ENCODE results near the gene CAMK1.

Gene CAMK1

DNA sequence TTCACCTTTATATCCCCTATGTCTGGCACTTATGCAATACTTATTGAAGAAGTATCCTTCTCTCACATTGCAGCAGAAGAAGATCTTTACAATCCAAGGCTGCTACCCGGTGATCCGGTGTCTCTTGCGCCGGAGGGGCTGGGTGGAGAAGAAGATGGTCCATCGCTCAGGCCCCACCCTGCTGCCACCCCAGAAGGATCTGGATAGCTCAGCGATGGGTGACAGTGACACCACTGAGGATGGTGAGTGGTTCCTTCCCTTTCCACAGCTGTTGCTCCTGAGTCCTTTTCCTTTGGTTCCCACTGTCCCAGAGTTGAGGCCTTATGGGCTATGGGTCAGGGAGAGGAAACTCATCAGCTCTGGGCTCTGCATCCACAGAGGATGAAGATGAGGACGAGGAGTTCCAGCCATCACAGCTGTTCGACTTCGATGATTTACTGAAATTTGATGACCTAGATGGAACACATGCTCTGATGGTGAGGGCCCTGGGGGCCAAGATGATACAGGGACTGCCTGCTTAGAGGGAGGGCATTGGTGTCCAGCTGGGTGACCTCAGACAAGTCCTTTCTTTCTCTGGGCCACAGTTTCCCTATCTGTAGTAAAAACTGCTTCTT is 43.2 kb upstream of the CAMK1 start:
- no peak overlapping the region for H3K27ac ChIP-seq
- H3K79me2 ChIP-seq = no peaks in the 10 kb centered on the region
- no peaks in the 10 kb centered on the region for H3K27me3 ChIP-seq (ENCODE audit: control insufficient read depth, insufficient read depth, low read length)
- peaks cover 6% of the 10 kb centered on the region for H3K4me1 ChIP-seq
- TF ChIP-seq, protein P1, sequence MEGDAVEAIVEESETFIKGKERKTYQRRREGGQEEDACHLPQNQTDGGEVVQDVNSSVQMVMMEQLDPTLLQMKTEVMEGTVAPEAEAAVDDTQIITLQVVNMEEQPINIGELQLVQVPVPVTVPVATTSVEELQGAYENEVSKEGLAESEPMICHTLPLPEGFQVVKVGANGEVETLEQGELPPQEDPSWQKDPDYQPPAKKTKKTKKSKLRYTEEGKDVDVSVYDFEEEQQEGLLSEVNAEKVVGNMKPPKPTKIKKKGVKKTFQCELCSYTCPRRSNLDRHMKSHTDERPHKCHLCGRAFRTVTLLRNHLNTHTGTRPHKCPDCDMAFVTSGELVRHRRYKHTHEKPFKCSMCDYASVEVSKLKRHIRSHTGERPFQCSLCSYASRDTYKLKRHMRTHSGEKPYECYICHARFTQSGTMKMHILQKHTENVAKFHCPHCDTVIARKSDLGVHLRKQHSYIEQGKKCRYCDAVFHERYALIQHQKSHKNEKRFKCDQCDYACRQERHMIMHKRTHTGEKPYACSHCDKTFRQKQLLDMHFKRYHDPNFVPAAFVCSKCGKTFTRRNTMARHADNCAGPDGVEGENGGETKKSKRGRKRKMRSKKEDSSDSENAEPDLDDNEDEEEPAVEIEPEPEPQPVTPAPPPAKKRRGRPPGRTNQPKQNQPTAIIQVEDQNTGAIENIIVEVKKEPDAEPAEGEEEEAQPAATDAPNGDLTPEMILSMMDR (IDR thresholded peaks at IDR 0.05) = no peak
- H2AFZ ChIP-seq = no peak overlapping the region
- no peak overlapping the region for H3K4me2 ChIP-seq (ENCODE audit: low read length)
- H3K9me3 ChIP-seq (ENCODE audit: control insufficient read depth, low read length) = no peaks in the 10 kb centered on the region
- H3K4me3 ChIP-seq (ENCODE audit: low read depth, low read length) = no peak overlapping the region
- H3K9ac ChIP-seq = no peak overlapping the region
- H3K36me3 ChIP-seq (ENCODE audit: control insufficient read depth, insufficient read depth, low read length) = no peaks in the 10 kb centered on the region

DNA sequence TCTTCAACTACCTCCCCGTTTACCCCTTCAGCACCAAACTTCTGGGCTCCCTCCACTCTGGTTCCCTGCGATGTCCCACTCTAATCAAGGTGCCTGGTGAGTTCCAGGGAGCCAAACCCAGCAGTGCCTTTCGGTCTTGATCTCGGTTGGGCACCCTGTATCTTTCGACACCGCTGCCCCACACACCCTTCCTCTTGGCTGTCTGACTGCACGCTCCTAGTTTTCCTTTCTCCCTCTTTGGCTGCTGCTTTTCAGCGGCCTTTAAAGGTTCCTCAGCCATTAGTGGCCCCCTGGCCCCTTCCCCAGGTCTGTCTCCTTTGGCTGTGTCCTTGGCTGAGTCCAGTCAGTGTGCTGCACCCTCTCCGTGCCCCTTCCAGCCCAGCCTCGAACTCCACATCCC is 41.1 kb upstream of the CAMK1 start:
- Histone ChIP-seq H3K27ac (no peak overlapping the region), H3K4me2 (ENCODE audit: low read length) (peak overlapping the region; percentile 95), H3K4me3 (ENCODE audit: low read depth, low read length) (peak overlapping the region; percentile 82), H3K36me3 (ENCODE audit: control insufficient read depth, insufficient read depth, low read length) (no peaks in the 10 kb centered on the region), H3K9me3 (ENCODE audit: control insufficient read depth, low read length) (no peaks in the 10 kb centered on the region), H2AFZ (peak overlapping the region; percentile 79), H3K9ac (no peak overlapping the region), H3K27me3 (ENCODE audit: control insufficient read depth, insufficient read depth, low read length) (no peaks in the 10 kb centered on the region), H3K79me2 (no peaks in the 10 kb centered on the region), H3K4me1 (peaks cover 6% of the 10 kb centered on the region)
- TF ChIP-seq, protein P1 (IDR thresholded peaks at IDR 0.05) = no peak

DNA sequence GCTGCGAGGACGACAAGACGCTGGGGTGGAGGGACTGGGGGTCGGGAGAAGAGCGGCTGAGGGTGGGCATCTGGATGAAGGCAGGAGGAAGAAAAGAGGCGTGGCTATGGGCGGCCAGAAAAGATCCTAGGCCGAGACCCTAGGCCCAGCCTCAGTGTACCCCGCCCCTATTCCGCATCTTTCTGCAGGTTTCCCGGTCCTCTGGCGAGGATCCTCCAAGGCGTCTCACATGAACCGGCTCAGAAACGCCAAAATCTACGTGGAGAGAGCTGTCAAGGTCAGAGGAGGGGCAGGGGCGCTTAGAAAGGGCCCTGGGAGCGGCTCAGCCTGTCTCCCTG is 40.7 kb upstream of the CAMK1 start:
- H3K9ac ChIP-seq = peak overlapping the region; percentile 81
- H3K79me2 ChIP-seq = no peaks in the 10 kb centered on the region
- H3K4me2 ChIP-seq (ENCODE audit: low read length) = peak overlapping the region; percentile 95
- H3K27me3 ChIP-seq (ENCODE audit: control insufficient read depth, insufficient read depth, low read length) = no peaks in the 10 kb centered on the region
- H3K4me1 ChIP-seq = peaks cover 6% of the 10 kb centered on the region
- H3K9me3 ChIP-seq (ENCODE audit: control insufficient read depth, low read length) = no peaks in the 10 kb centered on the region
- no peaks in the 10 kb centered on the region for H3K36me3 ChIP-seq (ENCODE audit: control insufficient read depth, insufficient read depth, low read length)
- H2AFZ ChIP-seq = peak overlapping the region; percentile 79
- H3K4me3 ChIP-seq (ENCODE audit: low read depth, low read length) = peak overlapping the region; percentile 82
- TF ChIP-seq, protein P1 (IDR thresholded peaks at IDR 0.05) = no peak
- peak overlapping the region; percentile 76 for H3K27ac ChIP-seq

DNA sequence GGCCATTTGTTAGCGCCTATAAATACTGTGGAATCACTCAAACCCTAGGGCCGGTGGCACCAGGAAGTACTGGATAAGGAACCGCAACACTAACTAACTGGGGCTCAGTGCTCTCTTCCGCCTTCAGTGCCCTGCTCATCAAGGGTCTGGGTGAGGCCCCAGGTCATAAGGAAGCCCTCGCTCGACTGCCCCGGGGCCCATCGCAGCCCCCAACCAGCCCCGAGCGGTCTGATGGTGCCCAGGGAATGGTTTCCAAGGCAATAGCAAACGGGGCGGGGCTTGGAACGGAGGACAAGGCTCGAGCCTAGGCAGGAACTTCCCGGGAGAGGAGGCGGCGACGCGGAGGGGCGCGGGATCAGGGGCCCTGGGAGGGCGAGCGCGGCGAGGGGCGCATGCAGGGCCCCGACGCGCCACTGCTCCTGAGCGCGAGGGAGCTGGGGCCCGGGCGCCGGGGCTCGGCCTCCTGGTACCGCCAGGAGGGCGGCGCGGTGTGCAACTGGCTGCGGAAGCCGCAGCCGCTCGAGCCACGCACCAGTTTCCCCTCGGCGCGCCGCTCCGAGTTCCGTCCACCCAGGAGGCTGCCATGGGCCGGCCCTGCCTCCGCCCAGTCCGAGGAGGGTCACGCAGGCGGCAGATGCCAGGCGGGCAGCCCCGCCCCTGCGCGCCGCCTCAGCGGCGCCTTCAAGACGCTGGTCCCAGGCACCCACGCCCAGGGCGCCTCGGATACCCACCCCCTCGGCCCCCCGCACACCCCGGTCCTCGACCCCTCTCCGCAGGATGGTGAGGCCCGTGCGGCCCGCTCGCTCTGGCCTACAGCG is 40.1 kb upstream of the CAMK1 start, which contains the start of gene TTLL3:
TTLL3 (plus strand) TSS at position 648 of the 818 bp plus-strand sequence. CDS start 400 bp downstream, outside the sequence.
- peak within 1 kb of the TSS; percentile 95 for H3K4me2 ChIP-seq (ENCODE audit: low read length)
- H3K9ac ChIP-seq = peak within 1 kb of the TSS; percentile 81
- peak within 1 kb of the TSS; percentile 76 for H3K27ac ChIP-seq
- H2AFZ ChIP-seq = peak within 1 kb of the TSS; percentile 79
- H3K4me1 ChIP-seq = peaks cover 6% of the 10 kb centered on the region
- no peaks in the 10 kb centered on the region for H3K27me3 ChIP-seq (ENCODE audit: control insufficient read depth, insufficient read depth, low read length)
- H3K9me3 ChIP-seq (ENCODE audit: control insufficient read depth, low read length) = no peaks in the 10 kb centered on the region
- no peaks in the 10 kb centered on the region for H3K79me2 ChIP-seq
- TF ChIP-seq, protein P1 (IDR thresholded peaks at IDR 0.05) = no peak
- H3K4me3 ChIP-seq (ENCODE audit: low read depth, low read length) = peak within 1 kb of the TSS; percentile 82
- H3K36me3 ChIP-seq (ENCODE audit: control insufficient read depth, insufficient read depth, low read length) = no peaks in the 10 kb centered on the region

All from parathyroid adenoma (tissue), 2 donors.